Activated naive CD8-positive, alpha-beta T cell treated with anti-CD3 and anti-CD28 coated beads, Interleukin-2, amount 10 ng/mL, durations not matched to agents 7 days and 5 days (primary cell): ENCODE measurements around the gene PLEKHB1. TPM values are rescaled to one million over a fixed set of nuclear protein-coding genes. Genes with fewer than 3 reads are reported as not detected.
A peak's percentile ranks its signal among the peaks of the same experiment; 100 is the strongest.

Experiments used
- ATAC-seq: fragments of 150-1000 bp; cut with Tn5 transposase; one replicate; pipeline ENCODE4 v1.10.0; 2021; ENCODE audit warnings: low read depth, moderate library complexity
- POLR2A ChIA-PET: fragments of 350-600 bp; sonication (Branson Sonifier 250); formaldehyde crosslinking; loops from one replicate; lab custom pipeline; 2021; ENCODE audit warnings: antibody characterized with exemption; lab: Charles Lee
- DNase-seq: peaks from one replicate; pipeline ENCODE4 v3.0.0; 2021
- H3K27ac Mint-ChIP-seq: one replicate; pipeline ENCODE4 v1.8.0; 2022; ENCODE audit warnings: mild to moderate bottlenecking, mixed read lengths
- H3K27me3 Mint-ChIP-seq: one replicate; pipeline ENCODE4 v1.8.0; 2022; ENCODE audit warnings: mild to moderate bottlenecking, moderate library complexity, mixed read lengths
- H3K36me3 Mint-ChIP-seq: one replicate; pipeline ENCODE4 v1.8.0; 2021; ENCODE audit warnings: mild to moderate bottlenecking, mixed read lengths
- H3K4me1 Mint-ChIP-seq: one replicate; pipeline ENCODE4 v1.8.0; 2021; ENCODE audit warnings: mixed read lengths
- H3K4me3 Mint-ChIP-seq: one replicate; pipeline ENCODE4 v1.8.0; 2022; ENCODE audit warnings: mild to moderate bottlenecking, moderate library complexity, mixed read lengths
- H3K9me3 Mint-ChIP-seq: one replicate; pipeline ENCODE4 v1.8.0; 2021; ENCODE audit warnings: mixed read lengths
- total RNA-seq, 2 experiments: library from RNA; stranded (reverse); gene quantifications; one replicate each; pipeline ENCODE4 v1.2.3, GENCODE V29; 2021

Gene PLEKHB1
- 10 to 100 TPM; 23.6 to 32.8 TPM for total RNA-seq

- ATAC-seq (no peak), DNase-seq (no peak)
- no peak within 1 kb of the TSS for H3K27ac Mint-ChIP-seq
- H3K4me1 Mint-ChIP-seq, result peaks cover 14% of the 10 kb centered on the region
- no peaks in the 10 kb centered on the region for H3K27me3 Mint-ChIP-seq
- peak within 1 kb of the TSS; percentile 88 for H3K4me3 Mint-ChIP-seq
- no peaks in the 10 kb centered on the region for H3K36me3 Mint-ChIP-seq
- H3K9me3 Mint-ChIP-seq, result no peaks in the 10 kb centered on the region
- POLR2A ChIA-PET, result no interaction called here
Observed at GRCh38 chr11:73645972-73646631, at the start of gene PLEKHB1. PLEKHB1 (plus strand) TSS chr11:73646581; CDS start chr11:73646609, 28 bp downstream.

GRCh38 chr11:73597336-73597955, 48.9 kb upstream of the PLEKHB1 start:
- Mint-ChIP-seq H3K27me3 (no peaks in the 10 kb centered on the region), H3K36me3 (peaks cover 13% of the 10 kb centered on the region), H3K4me3 (peak overlapping the region; percentile 95), H3K4me1 (peaks cover 32% of the 10 kb centered on the region), H3K9me3 (no peaks in the 10 kb centered on the region), H3K27ac (peak overlapping the region; percentile 98)
- DNase-seq (no peak), ATAC-seq (no peak)
- POLR2A ChIA-PET, result interaction anchor here (0.8 to 1.0 kb wide), 2 partner anchors 51 to 212 kb away, joined by 3 read pairs; no protein-coding TSS in a partner anchor

GRCh38 chr11:73597956-73598718, 48.2 kb upstream of the PLEKHB1 start, which contains the start of gene FAM168A:
FAM168A (minus strand) TSS chr11:73598112; CDS start chr11:73468474, 129,638 bp downstream.
- H3K4me3 Mint-ChIP-seq, result peak within 1 kb of the TSS; percentile 95
- H3K36me3 Mint-ChIP-seq, result peaks cover 11% of the 10 kb centered on the region
- peak within 1 kb of the TSS; percentile 98 for H3K27ac Mint-ChIP-seq
- peak; percentile 95 for ATAC-seq
- no peaks in the 10 kb centered on the region for H3K9me3 Mint-ChIP-seq
- peaks cover 32% of the 10 kb centered on the region for H3K4me1 Mint-ChIP-seq
- no peaks in the 10 kb centered on the region for H3K27me3 Mint-ChIP-seq
- peak; percentile 91 for DNase-seq
- POLR2A ChIA-PET, result interaction anchor here (0.5 to 1.2 kb wide), 5 partner anchors 50 to 1929 kb away, joined by 3 to 4 read pairs (median 3); no protein-coding TSS in a partner anchor

DNA sequence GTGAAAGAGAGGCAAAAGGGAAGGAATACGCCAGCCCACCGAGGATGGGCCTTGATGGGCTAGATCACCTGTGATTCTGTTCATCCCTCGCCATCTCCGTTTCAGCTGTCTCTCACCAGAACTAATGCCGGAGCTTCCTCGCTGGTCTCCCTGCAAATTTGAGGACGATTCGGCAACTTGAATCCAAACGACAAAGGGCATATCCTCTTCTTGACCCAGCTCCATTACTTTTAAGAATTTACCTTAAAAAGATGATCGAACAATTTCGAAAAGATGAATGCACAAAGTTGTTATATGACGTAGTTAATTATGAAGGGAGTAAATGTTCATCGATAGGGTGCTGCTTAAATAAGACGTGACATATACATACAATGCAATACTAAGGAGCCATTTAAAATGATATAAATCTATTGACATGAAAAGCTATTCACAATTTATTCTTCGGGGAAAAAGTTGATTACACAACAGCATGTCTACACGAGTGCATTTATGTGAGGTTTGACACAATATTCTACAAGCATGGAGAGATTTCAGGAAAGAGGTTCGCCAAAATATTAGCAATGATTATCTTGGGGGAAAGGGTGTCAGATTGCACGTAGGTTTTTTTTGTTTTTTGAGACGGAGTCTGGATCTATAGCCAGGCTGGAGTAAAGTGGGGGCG, 47.5 kb upstream of the PLEKHB1 start:
- POLR2A ChIA-PET, result interaction anchor here (0.5 to 1.2 kb wide), 4 partner anchors 60 to 1929 kb away, joined by 3 to 4 read pairs (median 4); no protein-coding TSS in a partner anchor
- Mint-ChIP-seq H3K9me3 (no peaks in the 10 kb centered on the region), H3K36me3 (peaks cover 11% of the 10 kb centered on the region), H3K4me3 (peak overlapping the region; percentile 95), H3K27ac (peak overlapping the region; percentile 98), H3K4me1 (peaks cover 29% of the 10 kb centered on the region), H3K27me3 (peaks cover 5% of the 10 kb centered on the region)
- ATAC-seq, result no peak
- DNase-seq, result no peak

GRCh38 chr11:73612601-73613140, 33.7 kb upstream of the PLEKHB1 start:
- peaks cover 12% of the 10 kb centered on the region for H3K27me3 Mint-ChIP-seq
- POLR2A ChIA-PET, result no interaction called here

GRCh38 chr11:73614591-73614990, 31.8 kb upstream of the PLEKHB1 start:
- DNase-seq, result no peak
- POLR2A ChIA-PET, result no interaction called here
- Mint-ChIP-seq H3K36me3 (no peaks in the 10 kb centered on the region), H3K4me1 (no peaks in the 10 kb centered on the region), H3K4me3 (no peak overlapping the region), H3K9me3 (no peaks in the 10 kb centered on the region), H3K27me3 (peaks cover 12% of the 10 kb centered on the region), H3K27ac (no peak overlapping the region)
- ATAC-seq, result no peak

More at GRCh38 chr11:73612601-73613140, 33.7 kb upstream of the PLEKHB1 start:
- H3K36me3 Mint-ChIP-seq, result no peaks in the 10 kb centered on the region
- ATAC-seq (no peak), DNase-seq (no peak)
- no peak overlapping the region for H3K4me3 Mint-ChIP-seq
- H3K27ac Mint-ChIP-seq, result no peak overlapping the region
- H3K4me1 Mint-ChIP-seq, result no peaks in the 10 kb centered on the region
- no peaks in the 10 kb centered on the region for H3K9me3 Mint-ChIP-seq

- Mint-ChIP-seq H3K27me3 (peaks cover 32% of the 10 kb centered on the region), H3K4me3 (no peak overlapping the region), H3K27ac (no peak overlapping the region), H3K36me3 (no peaks in the 10 kb centered on the region), H3K9me3 (no peaks in the 10 kb centered on the region), H3K4me1 (peaks cover 3% of the 10 kb centered on the region)
- POLR2A ChIA-PET, result no interaction called here
- DNase-seq (no peak), ATAC-seq (no peak)
Observed at GRCh38 chr11:73622926-73623593, 23.3 kb upstream of the PLEKHB1 start.

GRCh38 chr11:73623686-73624085, 22.7 kb upstream of the PLEKHB1 start:
- POLR2A ChIA-PET, result interaction anchor here (0.6 kb wide), 1 partner anchor 59 kb away, joined by 3 read pairs; no protein-coding TSS in a partner anchor
- peaks cover 32% of the 10 kb centered on the region for H3K27me3 Mint-ChIP-seq
- ATAC-seq, result no peak
- no peak for DNase-seq
- no peak overlapping the region for H3K4me3 Mint-ChIP-seq
- H3K9me3 Mint-ChIP-seq, result no peaks in the 10 kb centered on the region
- H3K4me1 Mint-ChIP-seq, result peaks cover 3% of the 10 kb centered on the region
- no peaks in the 10 kb centered on the region for H3K36me3 Mint-ChIP-seq
- H3K27ac Mint-ChIP-seq, result no peak overlapping the region

DNA sequence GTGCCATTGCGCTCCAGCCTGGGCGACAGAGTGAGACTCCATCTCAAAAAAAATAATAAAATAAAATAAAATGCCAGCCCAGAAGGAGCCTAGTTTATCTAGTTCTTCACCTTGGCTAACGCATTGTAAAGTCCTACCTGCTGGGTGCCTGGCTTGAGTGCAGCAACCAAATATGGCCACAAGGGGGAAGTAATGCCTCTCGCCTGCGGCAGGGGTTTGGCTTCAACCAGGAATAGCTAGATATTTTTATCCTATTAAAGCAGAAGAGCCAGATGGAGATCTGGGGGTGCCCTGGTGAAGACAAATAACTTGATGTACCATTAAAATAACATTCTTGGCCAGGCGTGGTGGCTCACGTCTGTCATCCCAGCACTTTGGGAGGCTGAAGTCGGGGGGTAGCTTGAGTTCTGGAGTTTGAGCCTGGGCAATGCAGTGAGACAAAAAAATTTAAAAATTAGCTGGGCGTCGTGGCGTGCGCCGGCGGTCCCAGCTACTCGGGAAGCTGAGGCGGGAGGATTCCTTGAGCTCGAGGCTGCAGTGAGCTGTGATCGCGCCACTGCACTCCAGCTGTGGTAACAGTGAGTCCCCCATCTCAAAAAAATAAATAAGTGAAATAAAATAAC, 20.6 kb upstream of the PLEKHB1 start:
- peak; percentile 58 for DNase-seq
- H3K4me3 Mint-ChIP-seq, result no peak overlapping the region
- POLR2A ChIA-PET, result interaction anchor here (0.6 to 1.1 kb wide), 3 partner anchors 34 to 135 kb away, joined by 3 to 4 read pairs (median 3); partner anchors contain the start of gene RAB6A
- no peaks in the 10 kb centered on the region for H3K36me3 Mint-ChIP-seq
- peaks cover 3% of the 10 kb centered on the region for H3K4me1 Mint-ChIP-seq
- H3K27me3 Mint-ChIP-seq, result peaks cover 32% of the 10 kb centered on the region
- H3K27ac Mint-ChIP-seq, result no peak overlapping the region
- peak; percentile 70 for ATAC-seq
- H3K9me3 Mint-ChIP-seq, result no peaks in the 10 kb centered on the region

GRCh38 chr11:73629907-73630306, 16.5 kb upstream of the PLEKHB1 start:
- POLR2A ChIA-PET, result no interaction called here
- H3K27me3 Mint-ChIP-seq, result peaks cover 3% of the 10 kb centered on the region
- H3K9me3 Mint-ChIP-seq, result no peaks in the 10 kb centered on the region
- no peak overlapping the region for H3K4me3 Mint-ChIP-seq
- H3K36me3 Mint-ChIP-seq, result no peaks in the 10 kb centered on the region
- no peak for ATAC-seq
- H3K4me1 Mint-ChIP-seq, result peaks cover 5% of the 10 kb centered on the region
- no peak overlapping the region for H3K27ac Mint-ChIP-seq
- no peak for DNase-seq

DNA sequence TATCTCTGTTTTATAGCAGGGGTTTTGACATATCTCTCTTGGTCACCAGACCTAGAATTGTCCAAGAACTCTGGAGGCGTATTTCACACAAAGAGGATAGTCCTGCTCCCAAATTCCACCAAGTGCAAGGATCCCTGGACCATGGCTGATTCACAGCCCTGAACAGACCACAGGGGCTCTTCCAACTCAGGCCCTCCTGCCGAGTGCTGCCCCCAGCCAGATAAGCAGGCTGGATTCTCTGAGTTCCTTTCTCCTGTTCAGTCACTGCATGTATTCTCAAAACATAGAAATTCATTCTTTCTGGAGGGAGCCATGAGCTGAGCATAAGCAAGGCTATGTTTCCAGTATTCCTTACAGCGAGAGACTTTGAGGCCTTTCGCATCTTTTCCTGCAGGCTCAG, 13.4 kb upstream of the PLEKHB1 start:
- Mint-ChIP-seq H3K4me3 (no peak overlapping the region), H3K27ac (no peak overlapping the region), H3K9me3 (no peaks in the 10 kb centered on the region), H3K4me1 (peaks cover 2% of the 10 kb centered on the region), H3K36me3 (no peaks in the 10 kb centered on the region), H3K27me3 (no peaks in the 10 kb centered on the region)
- no peak for ATAC-seq
- no peak for DNase-seq
- POLR2A ChIA-PET, result no interaction called here

- Mint-ChIP-seq H3K27me3 (no peaks in the 10 kb centered on the region), H3K36me3 (no peaks in the 10 kb centered on the region), H3K9me3 (no peaks in the 10 kb centered on the region), H3K4me3 (no peak overlapping the region), H3K27ac (peak overlapping the region; percentile 23), H3K4me1 (peaks cover 2% of the 10 kb centered on the region)
- DNase-seq (no peak), ATAC-seq (peak; percentile 84)
- POLR2A ChIA-PET, result no interaction called here
Observed at GRCh38 chr11:73633999-73634398, 12.4 kb upstream of the PLEKHB1 start.
